ENCODE results near the gene CYP4F8.

Gene CYP4F8

GRCh38 chr19:15616183-15616582 lies 1.2 kb downstream of the CYP4F8 start:
- DNase-seq (ENCODE audit: low read depth in 2 of 2), result no peak

- no peak for DNase-seq (ENCODE audit: low read depth in 2 of 2)
Observed at GRCh38 chr19:15616627-15617270, 1.7 kb downstream of the CYP4F8 start.

GRCh38 chr19:15618321-15618720 lies 3.3 kb downstream of the CYP4F8 start:
- DNase-seq (ENCODE audit: low read depth in 2 of 2), result no peak

- DNase-seq (ENCODE audit: low read depth in 2 of 2), result no peak
Observed at GRCh38 chr19:15621801-15622200, 6.8 kb downstream of the CYP4F8 start.

GRCh38 chr19:15622991-15623390 lies 8.0 kb downstream of the CYP4F8 start:
- no peak for DNase-seq (ENCODE audit: low read depth in 2 of 2)

- no peak for DNase-seq (ENCODE audit: low read depth in 2 of 2)
Observed at GRCh38 chr19:15623711-15624318, 8.8 kb downstream of the CYP4F8 start.

- DNase-seq (ENCODE audit: low read depth in 2 of 2), result no peak
Observed at GRCh38 chr19:15628236-15629002, 13.4 kb downstream of the CYP4F8 start.

GRCh38 chr19:15629003-15629880 lies 14.2 kb downstream of the CYP4F8 start:
- DNase-seq (ENCODE audit: low read depth in 2 of 2), result peak in 1 of 2 experiments; percentile 7

- DNase-seq (ENCODE audit: low read depth in 2 of 2), result no peak
Observed at GRCh38 chr19:15631817-15632216, 16.8 kb downstream of the CYP4F8 start.

GRCh38 chr19:15633082-15633835 lies 18.2 kb downstream of the CYP4F8 start:
- no peak for DNase-seq (ENCODE audit: low read depth in 2 of 2)

- DNase-seq (ENCODE audit: low read depth in 2 of 2), result no peak
Observed at GRCh38 chr19:15634105-15634504, 19.1 kb downstream of the CYP4F8 start.

GRCh38 chr19:15635016-15635805 lies 20.2 kb downstream of the CYP4F8 start:
- no peak for DNase-seq (ENCODE audit: low read depth in 2 of 2)

- no peak for DNase-seq (ENCODE audit: low read depth in 2 of 2)
Observed at GRCh38 chr19:15636026-15636425, 21.0 kb downstream of the CYP4F8 start.

GRCh38 chr19:15639596-15639995 lies 24.6 kb downstream of the CYP4F8 start:
- DNase-seq (ENCODE audit: low read depth in 2 of 2), result no peak

- no peak for DNase-seq (ENCODE audit: low read depth in 2 of 2)
Observed at GRCh38 chr19:15640294-15640903, 25.4 kb downstream of the CYP4F8 start, which contains the start of gene CYP4F3. TSS of gene CYP4F3 (plus strand) at chr19:15640897. CDS start at chr19:15641416, 519 bp downstream.

GRCh38 chr19:15640904-15641597 lies 26.0 kb downstream of the CYP4F8 start:
- DNase-seq (ENCODE audit: low read depth in 2 of 2), result no peak

GRCh38 chr19:15641901-15642491 lies 27.0 kb downstream of the CYP4F8 start:
- DNase-seq (ENCODE audit: low read depth in 2 of 2), result no peak

- no peak for DNase-seq (ENCODE audit: low read depth in 2 of 2)
Observed at GRCh38 chr19:15642807-15643206, 27.8 kb downstream of the CYP4F8 start.

GRCh38 chr19:15643387-15643786 lies 28.4 kb downstream of the CYP4F8 start:
- no peak for DNase-seq (ENCODE audit: low read depth in 2 of 2)

Data from fibroblast of skin of left biceps (primary cell).